CD4-positive, alpha-beta T cell treated with Interleukin-4 for 1 hour (primary cell): ENCODE results near the gene TMEM209.
"Not testable (repeated sequence)": the region's sequence is repeated elsewhere in the genome, so short reads cannot be mapped to it uniquely, and the experiment has no call there.

Source experiments
- DNase-seq, 2 donors: peaks; one replicate each; pipeline ENCODE4 v3.0.0-alpha.2; 2020 to 2022

TMEM209 gene

GRCh38 chr7:130157700-130158099 is 47.5 kb downstream of the TMEM209 start:
- DNase-seq: no peak

- DNase-seq: no peak
Observed at GRCh38 chr7:130156140-130156539, 49.1 kb downstream of the TMEM209 start.

GRCh38 chr7:130154501-130155317 is 50.5 kb downstream of the TMEM209 start:
- no peak for DNase-seq

- no peak for DNase-seq
Observed at GRCh38 chr7:130154131-130154500, 51.1 kb downstream of the TMEM209 start.

- no peak for DNase-seq
Observed at GRCh38 chr7:130153211-130153908, 51.8 kb downstream of the TMEM209 start.

- DNase-seq: peak in 1 of 2 donors; percentile 20
Observed at GRCh38 chr7:130152493-130153210, 52.6 kb downstream of the TMEM209 start.

- peak; percentile 55 to 68 for DNase-seq
Observed at GRCh38 chr7:130151591-130152492, 53.4 kb downstream of the TMEM209 start.

- DNase-seq: peak in 1 of 2 donors; percentile 62
Observed at GRCh38 chr7:130150587-130150986, 54.6 kb downstream of the TMEM209 start.

- peak in 1 of 2 donors; percentile 45 for DNase-seq
Observed at GRCh38 chr7:130149281-130150139, 55.7 kb downstream of the TMEM209 start.

- DNase-seq: no peak
Observed at GRCh38 chr7:130148561-130148960, 56.6 kb downstream of the TMEM209 start.

GRCh38 chr7:130147710-130148325 is 57.4 kb downstream of the TMEM209 start:
- no peak for DNase-seq

GRCh38 chr7:130146693-130147405 is 58.4 kb downstream of the TMEM209 start:
- no peak for DNase-seq

- not testable (repeated sequence) for DNase-seq
Observed at GRCh38 chr7:130146142-130146541, 59.1 kb downstream of the TMEM209 start.

- DNase-seq: peak in 1 of 2 donors; percentile 9
Observed at GRCh38 chr7:130145424-130146100, 59.6 kb downstream of the TMEM209 start.

- DNase-seq: no peak
Observed at GRCh38 chr7:130144312-130145171, 60.7 kb downstream of the TMEM209 start.

- no peak for DNase-seq
Observed at GRCh38 chr7:130143986-130144311, 61.3 kb downstream of the TMEM209 start.

- DNase-seq: no peak
Observed at GRCh38 chr7:130143334-130143732, 61.9 kb downstream of the TMEM209 start.

- no peak for DNase-seq
Observed at GRCh38 chr7:130142654-130143333, 62.4 kb downstream of the TMEM209 start.
